ENCODE data around the gene SELENOI.

The SELENOI gene

GRCh38 chr2:26442707-26443106 is 96.8 kb downstream of the SELENOI start:
- no peak for DNase-seq (ENCODE audit: extremely low read depth, low read depth)
- TF ChIP-seq CTCF (IDR thresholded peaks at IDR 0.05; ENCODE audit: low read depth, low read length): no peak

DNA sequence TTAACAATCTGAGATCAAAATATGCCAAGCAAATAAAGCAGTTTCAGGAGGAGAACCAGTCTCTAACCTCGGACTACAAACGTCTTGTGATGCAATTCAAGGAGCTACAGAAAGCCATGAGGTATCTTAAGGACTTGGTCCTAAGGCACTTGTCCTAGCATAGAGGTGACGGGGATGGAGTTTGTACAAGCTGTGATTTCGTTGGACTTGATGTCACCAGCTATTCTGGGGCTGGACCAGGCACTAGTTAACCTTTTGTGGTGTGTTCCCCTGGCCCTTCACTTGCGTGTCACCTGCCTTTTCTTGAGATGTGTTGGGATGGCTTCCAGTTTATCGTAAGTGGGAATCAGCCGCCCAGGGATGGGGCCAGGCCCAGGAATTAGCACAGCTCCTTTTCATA is 98.3 kb downstream of the SELENOI start:
- no peak for DNase-seq (ENCODE audit: extremely low read depth, low read depth)
- no peak for TF ChIP-seq CTCF (IDR thresholded peaks at IDR 0.05; ENCODE audit: low read depth, low read length)

All from AG09319 (cell line).